Measurements from ENCODE around the gene P4HB. TPM values are rescaled to one million over a fixed set of nuclear protein-coding genes. Genes with fewer than 3 reads are reported as not detected.

P4HB gene
- total RNA-seq, 1 experiment from 2014 or later = 759 TPM

- TF ChIP-seq SIN3A (IDR thresholded peaks at IDR 0.05; ENCODE audit: borderline replicate concordance, insufficient read depth, low read depth, low read length) = no peak
Observed at GRCh38 chr17:81842725-81843504, 17.4 kb downstream of the P4HB start (continued).

- ChIA-PET POLR2A (interaction anchor here (0.6 kb wide), 1 partner anchor 533 kb away, joined by 5 read pairs; no protein-coding TSS in a partner anchor), CTCF (no interaction called here)
- Histone ChIP-seq H3K27me3 (ENCODE audit: control insufficient read depth, insufficient read depth, low read length) (no peaks in the 10 kb centered on the region), H3K27ac (ENCODE audit: low read length) (no peak overlapping the region), H3K36me3 (ENCODE audit: control insufficient read depth, insufficient read depth, low read length) (peaks cover 5% of the 10 kb centered on the region), H3K4me1 (ENCODE audit: control insufficient read depth, insufficient read depth, low read length) (0 out of 2 replicates have a peak, but pooled peaks cover 4% of the 10 kb centered on the region), H3K9me3 (ENCODE audit: control insufficient read depth, insufficient read depth, low read depth, low read length) (no peaks in the 10 kb centered on the region), H3K4me3 (ENCODE audit: low read depth in 2 of 2, low read length in 2 of 2) (no peak overlapping the region)
- ATAC-seq (no peak), DNase-seq (ENCODE audit: low read depth, low spot score) (no peak)
- no peak for TF ChIP-seq REST (IDR thresholded peaks at IDR 0.05; ENCODE audit: insufficient read depth in 1 of 2, low read depth in 2 of 2, low read length in 1 of 2)
- no peak for TF ChIP-seq CTCF (IDR thresholded peaks at IDR 0.05)
- no peak for TF ChIP-seq SIN3A (IDR thresholded peaks at IDR 0.05; ENCODE audit: borderline replicate concordance, insufficient read depth, low read depth, low read length)
- no peak for TF ChIP-seq TCF7L2 (IDR thresholded peaks at IDR 0.05; ENCODE audit: low read depth, low read length)
- no peak; the same call in 1 of the 2 replicates for TF ChIP-seq POLR2AphosphoS5 (IDR thresholded peaks at IDR 0.05; ENCODE audit: low read depth, low read length)
- in situ Hi-C loops (cut with HindIII; ENCODE audit: low pct_unique_long_range_greater_than_20kb, low sequenced_read_pairs) (no loop called here), intact Hi-C loops (cut with micrococcal nuclease; ENCODE audit: unreplicated experiment) (no loop called here)
- no TSS peak for BruUV-seq (replicated peaks)
Observed at GRCh38 chr17:81842378-81842724, 18.0 kb downstream of the P4HB start.

GRCh38 chr17:81841866-81842265 is 18.5 kb downstream of the P4HB start:
- Histone ChIP-seq H3K4me1 (ENCODE audit: control insufficient read depth, insufficient read depth, low read length) (0 out of 2 replicates have a peak, but pooled peaks cover 4% of the 10 kb centered on the region), H3K9me3 (ENCODE audit: control insufficient read depth, insufficient read depth, low read depth, low read length) (no peaks in the 10 kb centered on the region), H3K27ac (ENCODE audit: low read length) (no peak overlapping the region), H3K27me3 (ENCODE audit: control insufficient read depth, insufficient read depth, low read length) (no peaks in the 10 kb centered on the region), H3K4me3 (ENCODE audit: low read depth in 2 of 2, low read length in 2 of 2) (no peak overlapping the region), H3K36me3 (ENCODE audit: control insufficient read depth, insufficient read depth, low read length) (peaks cover 5% of the 10 kb centered on the region)
- ATAC-seq (no peak), DNase-seq (ENCODE audit: low read depth, low spot score) (no peak)
- intact Hi-C loops (cut with micrococcal nuclease; ENCODE audit: unreplicated experiment) = no loop called here
- CTCF ChIA-PET = no interaction called here
- in situ Hi-C loops (cut with HindIII; ENCODE audit: low pct_unique_long_range_greater_than_20kb, low sequenced_read_pairs) = no loop called here
- BruUV-seq (replicated peaks) = no TSS peak
- POLR2A ChIA-PET = interaction anchor here (0.6 kb wide), 1 partner anchor 532 kb away, joined by 5 read pairs; no protein-coding TSS in a partner anchor
- TF ChIP-seq REST (IDR thresholded peaks at IDR 0.05; ENCODE audit: insufficient read depth in 1 of 2, low read depth in 2 of 2, low read length in 1 of 2) (no peak), SIN3A (IDR thresholded peaks at IDR 0.05; ENCODE audit: borderline replicate concordance, insufficient read depth, low read depth, low read length) (no peak), POLR2AphosphoS5 (IDR thresholded peaks at IDR 0.05; ENCODE audit: low read depth, low read length) (no peak; the same call in 1 of the 2 replicates)
